GM21619 (cell line): Measurements from ENCODE around the gene WAC.
"Not testable (repeated sequence)": the region's sequence is repeated elsewhere in the genome, so short reads cannot be mapped to it uniquely, and the experiment has no call there.

ENCODE experiments used
- ATAC-seq: cut with Tn5 transposase; IDR thresholded peaks from one replicate; pipeline ENCODE4 v1.9.1; 2021; ENCODE audit not compliant: unreplicated experiment

WAC gene

DNA sequence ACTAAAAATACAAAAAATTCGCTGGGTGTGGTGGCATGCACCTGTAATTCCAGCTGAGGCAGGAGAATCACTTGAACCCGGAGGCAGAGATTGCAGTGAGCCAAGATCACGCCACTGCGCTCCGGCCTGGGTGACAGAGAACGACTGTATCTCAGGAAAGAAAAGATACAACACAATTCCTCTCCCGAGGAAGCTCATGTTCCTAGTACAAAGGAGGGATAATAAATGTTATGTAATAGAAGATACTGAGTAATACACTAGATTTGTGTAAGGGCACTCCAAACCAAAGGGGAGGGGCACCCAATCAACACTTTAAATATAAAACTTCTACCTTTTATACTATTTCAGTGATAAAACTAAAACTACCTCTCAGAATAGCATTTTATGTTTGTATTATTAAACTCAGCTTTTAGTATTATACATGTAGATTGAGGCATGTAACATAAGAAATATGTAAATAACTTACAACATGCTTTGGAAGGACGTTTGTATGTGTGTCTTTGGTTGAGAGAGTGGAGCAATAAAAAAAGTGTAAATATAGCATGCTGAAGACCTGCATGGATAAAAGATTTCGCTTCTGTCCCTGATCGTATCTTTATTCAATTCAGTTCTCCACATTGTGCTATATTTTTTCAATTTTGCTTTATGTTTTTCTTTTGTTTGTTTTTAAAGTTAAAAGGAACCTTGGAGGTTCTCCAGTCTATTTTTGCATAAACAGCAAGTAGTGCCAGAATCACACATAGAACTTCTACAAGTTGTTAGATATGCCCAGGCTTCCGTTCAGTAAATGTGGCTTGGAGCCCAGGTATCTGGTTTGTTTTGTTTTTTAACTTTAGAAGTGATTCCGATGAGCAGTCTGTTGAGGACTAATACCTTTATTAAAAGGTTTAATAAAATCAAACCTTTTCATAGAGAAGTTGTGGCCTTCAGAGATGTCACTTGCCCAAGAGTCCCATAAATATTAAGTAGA, 71.9 kb downstream of the WAC start:
- no peak for ATAC-seq

DNA sequence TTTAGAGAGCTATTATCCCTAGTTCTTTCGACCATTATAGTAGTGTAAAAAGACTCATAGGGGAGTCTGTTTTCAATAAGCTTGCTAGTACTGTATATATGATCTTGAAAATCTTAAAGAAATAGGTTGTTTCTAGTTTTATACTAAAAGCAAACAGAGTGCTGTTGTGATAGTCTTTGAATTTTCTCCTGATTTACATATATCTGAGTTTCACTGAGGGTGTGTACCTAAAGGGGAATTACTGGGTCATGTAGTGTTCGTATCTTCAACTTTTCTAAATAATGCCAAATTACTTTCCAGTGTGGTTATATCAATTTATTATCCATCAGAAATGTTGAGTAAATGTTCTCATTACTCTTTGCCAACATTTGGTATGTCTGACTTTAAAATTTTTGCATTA, 73.7 kb downstream of the WAC start:
- ATAC-seq, result no peak

DNA sequence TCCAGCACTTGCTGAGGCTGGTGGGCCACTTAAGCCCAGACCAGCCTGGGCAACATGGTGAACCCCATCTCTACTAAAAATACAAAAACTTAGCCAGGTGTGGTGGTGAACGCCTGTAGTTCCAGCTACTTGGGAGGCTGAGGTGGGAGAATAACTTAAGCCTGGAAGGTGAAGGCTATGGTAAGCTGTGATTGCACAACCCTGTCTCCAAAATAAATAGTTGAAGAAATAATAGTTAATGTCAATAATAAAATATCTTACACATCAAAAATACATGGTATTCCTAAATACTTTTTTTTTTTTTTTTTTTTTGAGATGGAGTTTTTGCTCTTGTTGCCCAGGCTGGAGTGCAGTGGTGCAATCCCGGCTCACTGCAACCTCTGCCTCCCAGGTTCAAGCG, 76.7 kb downstream of the WAC start:
- ATAC-seq, result not testable (repeated sequence)

DNA sequence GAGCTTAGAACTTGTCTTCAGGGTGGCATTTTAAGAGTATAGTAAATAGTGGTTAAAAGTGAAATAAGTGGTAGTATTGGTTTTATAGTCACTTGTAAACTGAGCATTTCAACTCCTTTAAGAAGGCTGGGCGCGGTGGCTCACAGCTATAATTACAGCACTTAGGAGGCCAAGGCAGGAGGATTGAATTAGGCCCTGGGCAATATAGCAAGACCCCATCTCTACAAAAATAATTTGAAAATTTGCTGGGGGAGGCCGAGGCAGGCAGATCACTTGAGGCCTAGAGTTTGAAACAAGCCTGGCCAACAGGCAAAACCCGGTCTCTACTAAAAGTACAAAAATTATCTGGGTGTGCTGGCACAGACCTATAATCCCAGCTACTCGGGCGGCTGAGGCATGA, 80.0 kb downstream of the WAC start:
- ATAC-seq, result no peak

DNA sequence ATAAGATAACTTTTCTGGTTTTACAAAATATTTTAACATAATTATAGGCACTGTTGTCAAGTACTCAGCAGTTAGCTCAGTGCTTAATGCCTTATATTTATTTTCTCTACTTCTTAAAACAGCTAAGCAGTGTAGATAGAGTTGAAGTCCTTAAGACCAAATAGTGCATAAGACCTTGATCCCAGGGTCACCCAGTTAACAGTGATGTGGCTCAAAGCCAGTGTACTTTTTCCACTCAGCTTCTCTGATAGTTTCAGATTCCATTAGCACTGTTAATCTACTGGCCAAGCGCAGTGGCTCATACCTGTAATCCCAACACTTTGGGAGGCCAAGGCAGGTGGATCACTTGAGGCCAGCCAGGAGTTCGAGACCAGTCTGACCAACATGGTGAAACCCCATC, 83.6 kb downstream of the WAC start:
- no peak for ATAC-seq

DNA sequence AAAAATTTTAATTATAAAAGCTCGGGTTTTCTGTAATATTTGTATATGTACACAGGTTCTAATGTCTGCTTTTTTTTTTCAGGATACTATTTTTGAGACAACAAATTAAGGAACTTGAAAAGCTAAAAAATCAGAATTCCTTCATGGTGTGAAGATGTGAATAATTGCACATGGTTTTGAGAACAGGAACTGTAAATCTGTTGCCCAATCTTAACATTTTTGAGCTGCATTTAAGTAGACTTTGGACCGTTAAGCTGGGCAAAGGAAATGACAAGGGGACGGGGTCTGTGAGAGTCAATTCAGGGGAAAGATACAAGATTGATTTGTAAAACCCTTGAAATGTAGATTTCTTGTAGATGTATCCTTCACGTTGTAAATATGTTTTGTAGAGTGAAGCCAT, 86.5 kb downstream of the WAC start:
- no peak for ATAC-seq

DNA sequence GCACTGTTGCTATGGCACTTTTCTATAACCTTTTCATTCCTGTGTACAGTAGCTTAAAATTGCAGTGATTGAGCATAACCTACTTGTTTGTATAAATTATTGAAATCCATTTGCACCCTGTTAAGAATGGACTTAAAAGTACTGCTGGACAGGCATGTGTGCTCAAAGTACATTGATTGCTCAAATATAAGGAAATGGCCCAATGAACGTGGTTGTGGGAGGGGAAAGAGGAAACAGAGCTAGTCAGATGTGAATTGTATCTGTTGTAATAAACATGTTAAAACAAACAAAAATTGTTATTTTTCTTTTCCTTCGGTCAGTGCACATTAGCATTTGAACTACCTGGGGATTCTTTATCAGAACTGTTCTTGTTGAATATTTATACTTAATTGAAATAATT, 87.3 kb downstream of the WAC start:
- no peak for ATAC-seq

DNA sequence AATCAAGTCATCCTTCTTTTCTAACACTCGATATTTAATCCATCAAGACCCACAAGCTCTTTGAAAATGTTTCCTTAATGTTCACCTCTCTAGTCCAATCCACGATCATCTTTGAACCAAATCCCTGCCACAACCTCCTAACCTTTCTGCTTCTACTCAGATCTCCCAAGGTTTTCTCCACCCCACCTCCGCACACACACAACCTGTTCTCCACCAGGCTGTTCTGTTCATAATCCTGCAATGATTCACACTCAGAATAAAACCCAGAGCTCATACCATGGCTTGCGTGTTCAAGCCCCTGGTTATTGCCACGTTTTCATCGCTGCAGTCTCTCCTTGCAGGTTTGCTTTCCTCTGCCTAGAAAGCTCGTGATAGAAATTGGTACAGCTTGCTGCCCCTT, 90.6 kb downstream of the WAC start:
- no peak for ATAC-seq

DNA sequence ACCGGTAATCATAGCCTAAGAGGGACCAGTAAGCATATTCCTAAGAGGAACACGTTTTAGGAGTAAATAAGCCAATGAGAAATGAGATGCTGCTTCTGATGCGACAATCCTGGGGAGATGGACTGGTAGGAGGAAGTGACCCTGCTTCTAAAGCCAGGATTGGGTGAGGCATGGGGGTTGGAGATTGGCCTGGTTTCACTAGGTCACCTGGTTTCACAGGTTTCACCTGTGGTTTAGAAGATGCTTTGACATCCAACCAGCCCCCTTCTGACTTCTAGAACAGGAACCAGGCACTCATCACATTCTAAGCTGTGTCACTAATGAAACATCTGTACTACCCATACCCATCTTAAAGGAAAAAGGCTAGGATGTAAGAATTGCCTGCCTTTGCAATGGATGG, 91.4 kb downstream of the WAC start:
- peak; percentile 46 for ATAC-seq

DNA sequence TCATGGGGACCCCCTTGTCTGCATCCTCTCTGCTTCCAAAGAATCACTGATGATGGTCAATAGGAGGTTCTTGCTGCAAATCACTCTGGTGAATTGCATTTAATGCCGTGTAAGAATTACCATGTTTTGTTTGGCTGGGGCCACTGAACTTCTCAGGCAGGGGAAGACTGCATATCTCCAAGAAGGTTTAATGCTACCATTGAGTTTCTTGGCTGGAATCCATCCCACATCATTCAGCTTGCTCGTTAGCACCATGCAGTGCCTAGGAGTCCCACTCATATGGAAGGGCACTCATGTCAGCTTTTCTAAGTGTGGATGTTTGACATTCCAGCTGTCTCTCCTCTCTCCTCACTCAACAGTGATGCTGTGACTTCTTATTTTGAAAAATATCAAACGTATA, 94.2 kb downstream of the WAC start:
- ATAC-seq, result no peak

DNA sequence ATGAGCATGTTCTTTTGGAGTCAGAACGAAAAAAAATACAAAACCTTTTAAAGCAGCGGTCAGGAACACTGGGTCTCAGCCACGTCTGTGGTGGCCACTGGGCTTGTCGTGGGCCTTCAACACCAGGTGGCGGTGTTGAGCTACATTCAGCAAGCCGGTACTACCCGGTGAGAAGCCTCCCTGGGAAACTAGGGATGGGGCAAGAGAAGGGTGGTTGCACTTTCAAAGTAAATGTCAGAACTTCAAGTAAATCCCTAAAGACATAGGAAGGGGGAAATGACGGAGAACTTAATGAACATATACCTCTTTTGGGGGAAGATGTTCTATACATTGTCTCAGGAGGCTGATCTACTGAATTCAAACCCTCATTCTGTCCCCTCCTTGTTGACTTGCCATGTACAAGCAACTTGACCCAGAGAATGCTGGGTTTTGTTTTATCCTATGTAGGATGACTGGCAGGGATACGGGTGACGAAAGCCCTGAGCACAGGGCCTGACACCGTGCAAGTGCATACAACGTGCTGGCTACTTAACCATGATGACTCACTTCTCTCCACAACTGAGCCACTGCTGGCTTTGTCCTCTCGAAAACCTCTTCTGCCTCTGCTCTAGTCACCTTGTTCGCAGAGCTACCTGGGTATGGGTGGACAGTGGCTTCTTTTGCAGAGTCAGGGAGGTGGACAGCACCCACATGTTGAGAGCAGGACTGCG, 95.4 kb downstream of the WAC start:
- peak; percentile 60 for ATAC-seq

DNA sequence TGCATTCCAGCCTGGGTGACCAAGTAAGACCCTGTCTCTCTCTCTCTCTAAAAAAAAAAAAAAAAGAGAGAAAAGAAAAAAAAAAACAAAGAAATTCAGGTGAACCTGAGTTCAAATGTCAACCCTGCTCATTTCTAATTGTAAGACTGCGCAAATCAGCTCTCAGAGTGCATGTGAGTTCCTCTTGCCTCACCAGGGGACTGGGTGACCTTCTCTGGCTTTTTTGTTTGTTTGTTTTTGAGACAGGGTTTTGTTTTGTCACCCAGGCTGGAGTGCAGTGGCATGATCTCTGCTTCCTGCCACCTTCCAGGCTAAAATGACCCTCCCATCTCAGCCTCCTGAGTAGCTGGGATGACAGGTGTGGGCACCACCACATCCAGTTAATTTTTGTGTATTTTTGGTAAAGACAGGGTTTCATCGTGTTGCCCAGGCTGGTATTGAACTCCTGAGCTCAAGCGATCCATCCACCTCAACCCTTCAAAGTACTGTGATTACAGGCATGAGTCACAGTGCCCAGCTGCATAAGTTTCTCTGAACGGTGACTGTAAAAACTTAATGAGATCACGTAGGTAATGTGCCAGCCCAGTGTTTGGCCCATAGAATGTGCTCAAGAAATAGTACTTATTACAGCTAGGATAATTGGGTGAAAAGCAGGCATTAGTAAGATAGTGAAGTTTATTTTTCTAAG, 99.1 kb downstream of the WAC start:
- ATAC-seq, result no peak

DNA sequence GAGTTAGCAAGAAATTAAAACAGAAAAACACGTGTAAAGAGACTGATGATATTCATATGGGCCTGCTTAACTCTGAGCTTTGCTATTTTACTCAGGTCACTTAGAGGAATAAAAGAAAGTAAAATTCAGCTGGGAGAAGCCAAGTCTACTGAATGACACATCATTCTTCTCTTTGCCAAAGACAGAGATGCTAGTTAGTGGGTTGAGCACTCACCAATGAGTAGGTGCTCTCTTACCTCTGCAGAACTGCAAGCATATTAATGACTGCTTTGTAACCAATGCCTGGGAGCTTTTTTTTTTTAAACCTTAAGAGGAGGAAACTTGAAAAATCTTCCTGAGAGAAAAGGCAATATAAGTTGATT, 99.6 kb downstream of the WAC start:
- ATAC-seq, result no peak

DNA sequence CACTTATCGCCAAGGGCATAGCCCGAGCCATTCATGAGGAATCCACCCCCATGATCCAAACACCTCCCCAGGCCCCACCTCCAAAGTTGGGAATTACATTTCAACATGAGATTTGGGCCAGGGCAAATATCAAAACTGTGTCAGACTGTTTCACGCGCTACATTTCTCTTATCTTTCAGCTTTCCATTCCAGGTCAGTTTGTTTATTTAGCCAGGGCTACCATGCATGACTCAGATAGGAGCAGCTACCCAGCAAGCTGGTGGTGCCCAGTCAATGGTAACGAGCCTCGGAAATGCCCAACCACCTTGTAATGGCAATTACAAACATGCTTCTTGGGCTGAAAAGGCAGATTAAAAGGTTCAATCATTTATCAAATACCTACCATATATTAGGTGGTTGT, 100.8 kb downstream of the WAC start:
- no peak for ATAC-seq

DNA sequence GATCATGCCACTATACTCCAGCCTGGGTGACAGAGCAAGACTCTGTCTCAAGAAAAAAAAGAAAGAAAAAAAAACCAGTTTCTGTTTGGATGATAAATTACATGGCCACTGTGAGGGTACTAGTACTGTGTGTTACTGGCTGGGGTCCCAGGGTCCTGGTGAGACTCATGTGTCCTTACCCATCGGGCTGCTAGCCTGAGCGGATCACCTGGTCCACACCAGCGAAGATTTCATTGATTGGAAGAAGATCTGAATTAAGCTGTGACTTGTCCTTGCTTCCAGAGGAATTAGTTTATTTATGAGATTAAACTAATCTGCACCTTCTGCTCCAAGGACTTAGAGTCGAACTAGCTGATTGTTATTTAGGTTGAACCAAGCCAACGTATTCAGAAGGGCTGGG, 104.4 kb downstream of the WAC start:
- ATAC-seq, result no peak

DNA sequence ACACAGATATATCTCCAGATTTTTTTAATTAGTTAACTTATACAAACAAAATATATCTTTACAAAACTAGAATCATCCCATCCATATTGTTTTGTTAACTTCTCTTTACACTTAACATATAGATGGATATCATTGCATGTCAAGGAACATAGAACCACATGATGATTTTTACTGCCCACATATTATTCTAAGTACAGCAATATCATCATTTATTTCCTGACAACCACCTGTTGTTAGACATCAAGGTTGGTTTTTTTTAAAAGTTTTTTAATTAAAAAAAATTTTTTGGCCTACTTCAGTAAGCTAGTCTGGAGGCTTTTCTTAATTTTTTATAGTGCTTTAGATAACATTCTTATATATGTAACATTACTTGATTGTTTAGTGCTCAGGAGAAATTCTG, 105.5 kb downstream of the WAC start:
- no peak for ATAC-seq

DNA sequence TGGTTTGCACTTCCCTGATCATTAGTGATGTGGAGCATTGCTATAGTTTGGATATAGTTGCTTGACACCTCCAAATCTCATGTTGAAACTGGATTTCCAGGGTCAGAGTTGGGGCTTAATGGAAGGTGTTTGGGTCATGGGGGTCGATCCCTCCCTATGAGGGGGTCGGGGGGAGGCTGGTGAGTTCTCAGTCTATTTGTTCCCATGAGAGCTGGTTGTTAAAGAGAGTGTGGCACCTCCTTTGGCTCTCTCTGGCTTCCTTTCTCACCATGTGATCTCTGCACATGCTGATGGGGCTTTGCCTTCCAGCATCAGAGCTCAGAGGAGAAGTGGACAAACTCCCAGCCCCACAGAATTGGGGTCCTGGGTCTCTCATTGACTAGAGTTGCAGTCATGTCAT, 107.6 kb downstream of the WAC start:
- ATAC-seq, result no peak

DNA sequence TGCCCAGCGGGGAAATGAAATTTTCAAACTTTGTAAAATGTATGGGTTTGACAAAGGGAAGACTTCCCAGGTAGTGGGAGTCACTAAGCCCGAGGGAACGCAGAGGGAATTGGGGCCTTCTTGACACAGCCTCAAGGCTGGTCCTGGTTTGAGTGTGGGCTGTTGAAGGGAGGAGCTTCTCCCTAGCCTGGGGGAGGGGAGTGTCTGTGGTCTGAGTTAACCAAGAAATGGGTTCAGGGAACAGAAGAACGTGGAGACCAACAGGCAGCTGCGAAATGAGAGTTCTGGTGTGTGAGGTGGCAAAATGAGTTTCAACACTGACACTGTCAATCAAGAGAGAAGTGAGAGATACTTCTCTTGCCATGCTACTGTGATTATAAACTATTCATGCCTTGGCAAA, 111.7 kb downstream of the WAC start:
- ATAC-seq, result no peak

DNA sequence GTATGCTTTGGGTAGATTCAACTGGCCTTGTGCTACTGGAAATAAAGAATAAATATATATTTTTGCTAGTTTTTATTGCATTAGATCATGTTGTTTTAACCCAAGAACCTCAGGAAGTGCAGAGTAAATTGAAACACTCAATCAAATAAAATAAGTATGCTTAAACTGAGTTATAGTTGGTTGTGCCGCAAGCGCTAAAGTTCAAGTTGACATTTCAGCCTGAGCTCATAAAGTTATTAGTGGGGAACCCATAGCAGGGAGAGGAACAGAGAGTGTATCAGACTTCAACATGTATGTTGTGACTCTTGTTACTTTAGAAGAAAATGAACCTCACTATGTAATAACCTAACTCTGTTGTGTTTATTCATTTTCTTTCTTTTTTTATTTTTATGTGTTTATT, 119.2 kb downstream of the WAC start:
- no peak for ATAC-seq

DNA sequence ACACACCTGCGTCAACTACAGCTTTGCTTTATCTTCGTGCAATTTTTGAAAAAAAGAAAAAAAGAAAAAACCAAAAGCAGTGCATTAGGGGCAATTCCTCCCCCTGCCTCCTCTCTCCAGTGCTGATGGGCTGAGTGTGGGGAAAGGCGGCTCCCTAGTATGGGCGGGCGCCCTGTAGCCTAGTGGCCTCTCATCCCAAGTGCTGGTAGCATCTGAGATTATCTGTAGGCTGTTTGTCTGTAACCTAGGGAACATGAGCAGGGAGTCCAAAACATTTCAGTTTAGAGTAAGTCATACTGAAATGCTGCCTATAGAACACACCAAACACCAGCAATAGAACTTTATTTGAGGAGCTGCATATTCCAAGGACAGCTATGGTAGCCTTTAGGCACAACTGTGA, 119.8 kb downstream of the WAC start:
- no peak for ATAC-seq

DNA sequence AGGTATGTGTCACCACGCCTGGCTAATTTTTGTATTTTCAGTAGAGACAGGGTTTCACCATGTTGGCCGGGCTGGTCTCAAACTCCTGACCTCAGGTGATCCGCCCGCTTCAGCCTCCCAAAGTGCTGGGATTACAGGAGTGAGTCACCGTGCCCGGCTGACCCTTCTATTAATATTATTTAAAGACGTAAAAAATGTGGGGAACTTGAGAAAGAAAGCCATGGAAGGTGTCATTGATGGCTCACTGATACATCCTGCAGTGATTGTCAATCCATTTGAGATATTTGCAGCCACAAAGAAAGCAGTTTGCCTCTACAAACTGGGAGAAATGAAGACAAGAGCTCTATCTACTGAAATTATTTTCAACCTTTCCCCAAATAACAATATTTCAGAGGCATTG, 125.9 kb downstream of the WAC start:
- not testable (repeated sequence) for ATAC-seq

DNA sequence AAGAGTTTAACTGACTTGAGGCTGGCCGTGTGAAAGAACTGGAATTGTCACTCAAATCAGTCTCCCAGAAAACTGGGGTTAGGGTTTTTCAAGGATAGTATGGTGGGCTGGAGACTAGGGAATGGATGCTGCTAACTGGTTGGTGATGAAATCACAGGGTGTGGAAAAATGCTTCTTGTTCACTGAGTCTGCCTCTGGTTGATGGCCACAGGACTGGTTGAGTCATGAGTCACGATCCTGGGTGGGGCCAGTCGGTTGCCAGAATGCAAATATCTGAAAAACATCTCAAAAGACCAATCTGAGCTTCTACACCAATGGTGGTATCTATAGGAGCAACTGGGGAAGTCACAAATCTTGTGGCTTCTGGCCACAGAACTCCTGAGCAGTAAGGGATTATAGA, 128.1 kb downstream of the WAC start:
- ATAC-seq, result no peak
